HepG2 (cell line): ENCODE results near the gene EIF4ENIF1. TPM values are rescaled to one million over a fixed set of nuclear protein-coding genes. Genes with fewer than 3 reads are reported as not detected.

Source experiments
- ELF1 ChIP-seq: sonication (generic); formaldehyde crosslinking; IDR thresholded peaks from 2 replicates; pipeline ENCODE4 v1.4.0; 2020; ENCODE audit warnings: missing genetic modification reagents
- GABPA ChIP-seq, 2 experiments: IDR thresholded peaks; 2 replicates each; pipeline ENCODE4 v1.6.1; 2011 to 2016; ENCODE audit warnings: low read depth in 2 of 2, low read length in 1 of 2, missing biosample characterization in 1 of 2, missing genetic modification characterization in 1 of 2
- HINFP ChIP-seq: sonication (generic); formaldehyde crosslinking; IDR thresholded peaks from 2 replicates; pipeline ENCODE4 v1.4.0; 2020; ENCODE audit warnings: low read depth, mild to moderate bottlenecking, missing genetic modification reagents
- HMGA1 ChIP-seq: sonication (generic); formaldehyde crosslinking; conservative IDR thresholded peaks from 2 replicates; pipeline ENCODE4 v1.4.0; 2020; ENCODE audit warnings: missing genetic modification reagents
- JUNB ChIP-seq: sonication (generic); formaldehyde crosslinking; IDR thresholded peaks from 2 replicates; pipeline ENCODE4 v1.8.0; 2022; ENCODE audit warnings: missing genetic modification reagents, mild to moderate bottlenecking, borderline replicate concordance
- KLF11 ChIP-seq: IDR thresholded peaks from 2 replicates; pipeline ENCODE4 v1.6.1; 2016; ENCODE audit warnings: missing compliant biosample characterization
- LCORL ChIP-seq, 2 experiments: fragments of 450-650 bp in 1 of 2; sonication (generic) in 1 of 2; formaldehyde crosslinking in 1 of 2; IDR thresholded peaks; 2 replicates each; pipeline versions ENCODE4 v1.5.0 to v1.6.1; 2017 to 2020; ENCODE audit warnings: antibody characterized with exemption in 1 of 2, missing genetic modification reagents in 1 of 2
- MED8 ChIP-seq: sonication (generic); formaldehyde crosslinking; IDR thresholded peaks from 2 replicates; pipeline ENCODE4 v1.8.1; 2023; ENCODE audit warnings: mild to moderate bottlenecking, missing genetic modification reagents; ENCODE audit not compliant: insufficient replicate concordance
- NR0B2 ChIP-seq: sonication (generic); formaldehyde crosslinking; IDR thresholded peaks from 2 replicates; pipeline ENCODE4 v1.4.0; 2020; ENCODE audit warnings: mild to moderate bottlenecking, missing genetic modification reagents
- PAX8 ChIP-seq: sonication (generic); formaldehyde crosslinking; IDR thresholded peaks from 2 replicates; pipeline ENCODE4 v1.8.0; 2022; ENCODE audit warnings: mild to moderate bottlenecking, missing genetic modification reagents, borderline replicate concordance
- PHF5A ChIP-seq: IDR thresholded peaks from one replicate; pipeline ENCODE4 v1.6.1; 2018; ENCODE audit warnings: low read depth, missing genetic modification reagents; ENCODE audit not compliant: unreplicated experiment
- RFX5 ChIP-seq: IDR thresholded peaks from 2 replicates; pipeline ENCODE4 v1.6.1; 2011; ENCODE audit warnings: low read depth, low read length, improper control_type of control experiment
- SIN3A ChIP-seq: IDR thresholded peaks from 2 replicates; pipeline ENCODE4 v1.6.1; 2011; ENCODE audit warnings: low read depth, mild to moderate bottlenecking, control low read depth, low read length, borderline replicate concordance
- SKI ChIP-seq: fragments of 450-650 bp; IDR thresholded peaks from one replicate; pipeline ENCODE4 v1.6.1; 2018; ENCODE audit warnings: mild to moderate bottlenecking; ENCODE audit not compliant: partially characterized antibody
- SMYD3 ChIP-seq: sonication (generic); formaldehyde crosslinking; IDR thresholded peaks from 2 replicates; pipeline ENCODE4 v1.8.1; 2023; ENCODE audit warnings: mild to moderate bottlenecking, missing genetic modification reagents
- SNRNP70 ChIP-seq: fragments of 200-400 bp; formaldehyde crosslinking; IDR thresholded peaks from 2 replicates; pipeline ENCODE4 v1.6.1; 2017; ENCODE audit warnings: mild to moderate bottlenecking, low read depth, low read length, moderate library complexity
- THAP11 ChIP-seq: IDR thresholded peaks from 2 replicates; pipeline ENCODE4 v1.6.1; 2016; ENCODE audit warnings: missing biosample characterization, missing genetic modification reagents
- TMF1 ChIP-seq: sonication (generic); formaldehyde crosslinking; IDR thresholded peaks from 2 replicates; pipeline ENCODE4 v1.8.1; 2022; ENCODE audit warnings: low read depth, missing genetic modification reagents
- XBP1 ChIP-seq: sonication (generic); formaldehyde crosslinking; IDR thresholded peaks from 2 replicates; pipeline ENCODE4 v1.5.0; 2020; ENCODE audit warnings: missing genetic modification reagents
- ZEB1 ChIP-seq: IDR thresholded peaks from 2 replicates; pipeline ENCODE4 v1.6.1; 2012; ENCODE audit warnings: mild to moderate bottlenecking, low read depth, inconsistent platforms; ENCODE audit not compliant: insufficient replicate concordance
- ZKSCAN1 ChIP-seq: fragments of 150-350 bp; IDR thresholded peaks from 2 replicates; pipeline ENCODE4 v1.6.1; 2014; ENCODE audit warnings: low read length
- ZMYM4 ChIP-seq: sonication (generic); formaldehyde crosslinking; IDR thresholded peaks from 2 replicates; pipeline ENCODE4 v1.8.1; 2023; ENCODE audit warnings: mild to moderate bottlenecking, missing genetic modification reagents
- ZNF224 ChIP-seq: sonication (generic); formaldehyde crosslinking; IDR thresholded peaks from 2 replicates; pipeline ENCODE4 v1.5.0; 2020; ENCODE audit warnings: mild to moderate bottlenecking, missing genetic modification reagents
- ZNF235 ChIP-seq: sonication (generic); formaldehyde crosslinking; IDR thresholded peaks from 2 replicates; pipeline ENCODE4 v1.8.1; 2023; ENCODE audit warnings: mild to moderate bottlenecking, missing genetic modification reagents, borderline replicate concordance
- ZNF354B ChIP-seq: sonication (generic); formaldehyde crosslinking; IDR thresholded peaks from 2 replicates; pipeline ENCODE4 v1.8.0; 2022; ENCODE audit warnings: mild to moderate bottlenecking, missing genetic modification reagents
- ZNF576 ChIP-seq: sonication (generic); formaldehyde crosslinking; IDR thresholded peaks from 2 replicates; pipeline ENCODE4 v1.4.0; 2020; ENCODE audit warnings: mild to moderate bottlenecking, missing genetic modification reagents
- ZNF639 ChIP-seq: conservative IDR thresholded peaks from 2 replicates; pipeline ENCODE4 v1.6.1; 2018; ENCODE audit warnings: missing genetic modification reagents
- ZNF768 ChIP-seq: sonication (generic); formaldehyde crosslinking; IDR thresholded peaks from 2 replicates; pipeline ENCODE4 v1.4.0; 2020; ENCODE audit warnings: missing genetic modification reagents
- polyA plus RNA-seq, 8 experiments: library from polyadenylated mRNA; depleted of rRNA in 3 of 8; stranded (reverse) in 7 of 8; unstranded in 1 of 8; fragments of >200 nt; fragmentation: Illumina TruSeq in 4 of 8; extraction: Trizol in 4 of 8; gene quantifications; 2 replicates each; pipeline versions ENCODE4 v1.2.1 to v1.2.3, GENCODE V29; 2011 to 2016; ENCODE audit warnings: low read depth in 4 of 8, missing spikeins in 1 of 8, mixed read lengths in 1 of 8; ENCODE audit not compliant: insufficient read depth in 1 of 8
- total RNA-seq, 5 experiments: library from RNA; depleted of rRNA; stranded (reverse); fragments of >200 nt; fragmentation: Illumina TruSeq; extraction: Trizol; gene quantifications; 2 replicates each; pipeline ENCODE4 v1.2.3, GENCODE V29; 2016; ENCODE audit warnings: low read depth in 1 of 5

The EIF4ENIF1 gene
- total and polyA plus RNA-seq, 2 of the 13 experiments (the other 11 are each of a cell fraction or from before 2014, with no cell fraction given): 11.9 to 12.3 TPM

GRCh38 chr22:31496007-31496734, 6.5 kb upstream of the EIF4ENIF1 start, which contains the start of gene SFI1 (continued):
- TF ChIP-seq GABPA (IDR thresholded peaks at IDR 0.05; ENCODE audit: low read depth, low read length) (peak; percentile 44; the same call in 1 of the 2 replicates), GABPA (CRISPR knock-in tag; IDR thresholded peaks at IDR 0.05; ENCODE audit: low read depth) (peak; percentile 64; the same call in 1 of the 2 replicates), ZNF354B (no peak), TMF1 (CRISPR knock-in tag) (no peak), PHF5A (CRISPR knock-in tag) (no peak), ZKSCAN1 (no peak), ZNF576 (no peak), SNRNP70 (no peak), SMYD3 (CRISPR knock-in tag) (no peak), HINFP (0 out of 2 replicates have a peak, but pooled peaks have one; percentile 15), RFX5 (no peak), ZMYM4 (CRISPR knock-in tag) (peak; percentile 51), ZEB1 (no peak), JUNB (CRISPR knock-in tag) (no peak), SKI (no peak), XBP1 (no peak), ZNF639 (CRISPR knock-in tag) (0 out of 2 replicates have a peak, but pooled peaks have one; percentile 52), PAX8 (CRISPR knock-in tag) (no peak), MED8 (CRISPR knock-in tag) (no peak), ZNF235 (CRISPR knock-in tag) (no peak; the same call in 1 of the 2 replicates), ZNF224 (CRISPR knock-in tag) (no peak), ELF1 (peak; percentile 78), ZNF768 (CRISPR knock-in tag) (no peak; the same call in 1 of the 2 replicates), LCORL (IDR thresholded peaks at IDR 0.05) (no peak), LCORL (CRISPR knock-in tag; IDR thresholded peaks at IDR 0.05) (peak; percentile 66), KLF11 (CRISPR knock-in tag) (no peak), HMGA1 (CRISPR knock-in tag) (no peak), NR0B2 (CRISPR knock-in tag) (peak; percentile 53; the same call in 1 of the 2 replicates), THAP11 (CRISPR knock-in tag) (peak; percentile 39; the same call in 1 of the 2 replicates), SIN3A (peak; percentile 46; the same call in 1 of the 2 replicates)
